IPS-18a (cell line): ENCODE data around the gene HRG.

Source experiments
- H3K27ac ChIP-seq: one replicate; pipeline ENCODE4 v1.5.1; 2013; ENCODE audit warnings: low read length
- H3K27me3 ChIP-seq: one replicate; pipeline ENCODE4 v1.6.1; 2013; ENCODE audit warnings: mild to moderate bottlenecking, low read length; ENCODE audit not compliant: control insufficient read depth, insufficient read depth
- H3K36me3 ChIP-seq: one replicate; pipeline ENCODE4 v1.6.1; 2013; ENCODE audit warnings: low read depth, low read length; ENCODE audit not compliant: control insufficient read depth
- H3K4me1 ChIP-seq: one replicate; pipeline ENCODE4 v1.6.1; 2013; ENCODE audit warnings: low read depth, low read length; ENCODE audit not compliant: control insufficient read depth
- H3K4me3 ChIP-seq: one replicate; pipeline ENCODE4 v1.5.1; 2013; ENCODE audit warnings: low read length
- H3K9ac ChIP-seq: one replicate; pipeline ENCODE4 v1.6.1; 2013; ENCODE audit warnings: mild to moderate bottlenecking, low read length, moderate library complexity
- H3K9me3 ChIP-seq: one replicate; pipeline ENCODE4 v1.6.1; 2013; ENCODE audit warnings: low read depth, low read length; ENCODE audit not compliant: control insufficient read depth

Gene HRG

GRCh38 chr3:186640473-186640818, 25.4 kb upstream of the HRG start:
- Histone ChIP-seq H3K27me3 (no peaks in the 10 kb centered on the region), H3K4me3 (no peak overlapping the region), H3K9me3 (no peaks in the 10 kb centered on the region), H3K9ac (no peak overlapping the region), H3K27ac (no peak overlapping the region), H3K36me3 (no peaks in the 10 kb centered on the region), H3K4me1 (peaks cover 8% of the 10 kb centered on the region)

- H3K27me3 ChIP-seq: no peaks in the 10 kb centered on the region
- H3K4me1 ChIP-seq: peaks cover 8% of the 10 kb centered on the region
- H3K9me3 ChIP-seq: no peaks in the 10 kb centered on the region
- no peaks in the 10 kb centered on the region for H3K36me3 ChIP-seq
- no peak overlapping the region for H3K9ac ChIP-seq
- H3K4me3 ChIP-seq: no peak overlapping the region
- no peak overlapping the region for H3K27ac ChIP-seq
Measured at GRCh38 chr3:186640929-186641328, 24.9 kb upstream of the HRG start.

GRCh38 chr3:186642014-186642413, 23.8 kb upstream of the HRG start:
- no peak overlapping the region for H3K9ac ChIP-seq
- H3K9me3 ChIP-seq: no peaks in the 10 kb centered on the region
- no peak overlapping the region for H3K4me3 ChIP-seq
- no peaks in the 10 kb centered on the region for H3K36me3 ChIP-seq
- H3K4me1 ChIP-seq: peaks cover 8% of the 10 kb centered on the region
- no peak overlapping the region for H3K27ac ChIP-seq
- no peaks in the 10 kb centered on the region for H3K27me3 ChIP-seq

GRCh38 chr3:186643493-186643892, 22.3 kb upstream of the HRG start:
- Histone ChIP-seq H3K9ac (no peak overlapping the region), H3K4me1 (peaks cover 8% of the 10 kb centered on the region), H3K36me3 (no peaks in the 10 kb centered on the region), H3K27ac (no peak overlapping the region), H3K9me3 (no peaks in the 10 kb centered on the region), H3K27me3 (no peaks in the 10 kb centered on the region), H3K4me3 (no peak overlapping the region)

- no peak overlapping the region for H3K27ac ChIP-seq
- no peak overlapping the region for H3K9ac ChIP-seq
- H3K27me3 ChIP-seq: no peaks in the 10 kb centered on the region
- no peaks in the 10 kb centered on the region for H3K36me3 ChIP-seq
- H3K4me1 ChIP-seq: peaks cover 8% of the 10 kb centered on the region
- H3K4me3 ChIP-seq: no peak overlapping the region
- H3K9me3 ChIP-seq: no peaks in the 10 kb centered on the region
Measured at GRCh38 chr3:186644683-186645082, 21.1 kb upstream of the HRG start.

- Histone ChIP-seq H3K9ac (no peak overlapping the region), H3K27ac (no peak overlapping the region), H3K4me3 (no peak overlapping the region), H3K9me3 (no peaks in the 10 kb centered on the region), H3K27me3 (no peaks in the 10 kb centered on the region), H3K4me1 (peaks cover 8% of the 10 kb centered on the region), H3K36me3 (no peaks in the 10 kb centered on the region)
Measured at GRCh38 chr3:186646106-186646505, 19.7 kb upstream of the HRG start.

- peaks cover 8% of the 10 kb centered on the region for H3K4me1 ChIP-seq
- no peak overlapping the region for H3K27ac ChIP-seq
- no peaks in the 10 kb centered on the region for H3K27me3 ChIP-seq
- no peaks in the 10 kb centered on the region for H3K36me3 ChIP-seq
- no peak overlapping the region for H3K4me3 ChIP-seq
- H3K9ac ChIP-seq: no peak overlapping the region
- H3K9me3 ChIP-seq: no peaks in the 10 kb centered on the region
Measured at GRCh38 chr3:186646841-186647240, 19.0 kb upstream of the HRG start.

GRCh38 chr3:186648851-186649250, 17.0 kb upstream of the HRG start:
- H3K4me1 ChIP-seq: no peaks in the 10 kb centered on the region

GRCh38 chr3:186651678-186652215, 14.1 kb upstream of the HRG start:
- Histone ChIP-seq H3K9me3 (no peaks in the 10 kb centered on the region), H3K27me3 (no peaks in the 10 kb centered on the region), H3K4me1 (peaks cover 6% of the 10 kb centered on the region), H3K4me3 (no peak overlapping the region), H3K27ac (no peak overlapping the region), H3K9ac (no peak overlapping the region), H3K36me3 (no peaks in the 10 kb centered on the region)

More at GRCh38 chr3:186648851-186649250, 17.0 kb upstream of the HRG start:
- Histone ChIP-seq H3K9me3 (no peaks in the 10 kb centered on the region), H3K9ac (no peak overlapping the region), H3K4me3 (no peak overlapping the region), H3K27me3 (no peaks in the 10 kb centered on the region), H3K36me3 (no peaks in the 10 kb centered on the region), H3K27ac (no peak overlapping the region)

GRCh38 chr3:186653080-186653707, 12.6 kb upstream of the HRG start:
- no peak overlapping the region for H3K9ac ChIP-seq
- peaks cover 6% of the 10 kb centered on the region for H3K4me1 ChIP-seq
- H3K9me3 ChIP-seq: no peaks in the 10 kb centered on the region
- no peak overlapping the region for H3K27ac ChIP-seq
- no peak overlapping the region for H3K4me3 ChIP-seq
- no peaks in the 10 kb centered on the region for H3K27me3 ChIP-seq
- H3K36me3 ChIP-seq: no peaks in the 10 kb centered on the region

GRCh38 chr3:186653984-186654383, 11.8 kb upstream of the HRG start:
- no peaks in the 10 kb centered on the region for H3K36me3 ChIP-seq
- H3K27ac ChIP-seq: no peak overlapping the region
- no peak overlapping the region for H3K9ac ChIP-seq
- no peaks in the 10 kb centered on the region for H3K9me3 ChIP-seq
- H3K4me1 ChIP-seq: peaks cover 6% of the 10 kb centered on the region
- no peaks in the 10 kb centered on the region for H3K27me3 ChIP-seq
- no peak overlapping the region for H3K4me3 ChIP-seq

GRCh38 chr3:186663361-186664118, 2.3 kb upstream of the HRG start:
- Histone ChIP-seq H3K36me3 (no peaks in the 10 kb centered on the region), H3K4me3 (no peak overlapping the region), H3K9ac (no peak overlapping the region), H3K4me1 (peaks cover 15% of the 10 kb centered on the region), H3K9me3 (no peaks in the 10 kb centered on the region), H3K27me3 (no peaks in the 10 kb centered on the region), H3K27ac (no peak overlapping the region)
